Activated T-cell treated with anti-CD3 and anti-CD28 coated beads for 48 hours (primary cell): ENCODE results near the gene TEN1.
A peak's percentile ranks its signal among the peaks of the same experiment; 100 is the strongest.

Experiments used
- DNase-seq: peaks from one replicate; pipeline ENCODE4 v3.0.0-alpha.2; 2020; ENCODE audit warnings: low read depth

The TEN1 gene

DNA sequence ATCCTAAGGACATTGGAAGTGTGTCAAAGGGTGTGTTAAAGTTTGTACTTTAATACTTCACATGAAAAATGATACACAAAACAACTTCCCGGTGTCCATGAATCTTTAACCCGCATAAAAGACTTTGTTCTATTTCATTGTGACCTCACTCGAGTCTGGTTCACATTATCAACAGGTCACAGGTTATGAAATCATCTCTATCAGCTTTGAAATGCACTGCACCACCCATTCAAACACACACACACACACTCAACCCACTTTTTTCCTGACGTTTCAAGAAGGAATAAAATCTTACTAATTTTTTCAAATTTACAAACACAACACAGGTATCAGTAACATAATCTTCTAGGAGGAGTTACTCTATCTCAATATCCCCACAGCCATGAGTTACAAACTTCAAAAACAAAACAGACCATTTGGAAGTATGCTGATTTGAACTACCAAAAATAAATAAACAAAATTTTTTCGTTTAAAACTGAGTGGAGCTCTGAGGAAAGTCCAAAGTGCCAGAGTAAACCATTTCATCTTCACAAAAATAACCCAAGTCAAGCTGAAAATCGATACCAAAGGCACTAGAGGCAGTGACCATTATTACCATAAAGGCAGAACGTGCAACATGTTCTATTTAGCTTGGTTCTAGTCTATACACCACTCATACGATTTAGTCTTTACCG is 2.7 kb upstream of the TEN1 start:
- DNase-seq: no peak

- DNase-seq: no peak
These were observed 706 bp downstream of the TEN1 start for GRCh38 chr17:75979705-75980187.

- DNase-seq: no peak
These were observed 1.4 kb downstream of the TEN1 start for GRCh38 chr17:75980188-75981018.

DNA sequence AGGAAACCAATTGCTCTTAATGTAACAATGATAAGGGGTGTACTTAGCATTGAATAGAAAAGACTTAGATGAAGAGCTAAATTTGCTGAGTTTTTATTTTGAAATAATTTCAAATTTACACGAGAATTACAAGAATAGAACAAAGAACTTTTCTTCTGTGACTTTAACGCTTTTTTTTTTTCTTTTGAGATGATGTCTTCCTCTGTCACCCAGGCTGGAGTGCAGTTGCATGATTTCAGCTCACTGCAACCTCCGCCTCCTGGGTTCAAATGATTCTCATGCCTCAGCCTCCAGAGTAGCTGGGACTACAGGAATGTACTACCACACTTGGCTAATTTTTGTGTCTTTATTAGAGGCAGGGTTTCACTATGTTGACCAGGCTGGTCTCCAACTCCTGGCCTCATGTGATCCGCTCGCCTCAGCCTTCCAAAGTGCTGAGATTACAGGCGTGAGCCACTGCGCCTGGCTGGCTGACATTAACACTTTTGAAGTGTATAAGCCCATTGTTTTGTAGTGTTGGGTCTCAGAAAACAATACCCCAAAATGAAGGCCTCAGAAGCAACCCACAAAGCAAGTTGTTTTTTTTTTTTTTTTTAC is 2.1 kb downstream of the TEN1 start:
- no peak for DNase-seq

DNA sequence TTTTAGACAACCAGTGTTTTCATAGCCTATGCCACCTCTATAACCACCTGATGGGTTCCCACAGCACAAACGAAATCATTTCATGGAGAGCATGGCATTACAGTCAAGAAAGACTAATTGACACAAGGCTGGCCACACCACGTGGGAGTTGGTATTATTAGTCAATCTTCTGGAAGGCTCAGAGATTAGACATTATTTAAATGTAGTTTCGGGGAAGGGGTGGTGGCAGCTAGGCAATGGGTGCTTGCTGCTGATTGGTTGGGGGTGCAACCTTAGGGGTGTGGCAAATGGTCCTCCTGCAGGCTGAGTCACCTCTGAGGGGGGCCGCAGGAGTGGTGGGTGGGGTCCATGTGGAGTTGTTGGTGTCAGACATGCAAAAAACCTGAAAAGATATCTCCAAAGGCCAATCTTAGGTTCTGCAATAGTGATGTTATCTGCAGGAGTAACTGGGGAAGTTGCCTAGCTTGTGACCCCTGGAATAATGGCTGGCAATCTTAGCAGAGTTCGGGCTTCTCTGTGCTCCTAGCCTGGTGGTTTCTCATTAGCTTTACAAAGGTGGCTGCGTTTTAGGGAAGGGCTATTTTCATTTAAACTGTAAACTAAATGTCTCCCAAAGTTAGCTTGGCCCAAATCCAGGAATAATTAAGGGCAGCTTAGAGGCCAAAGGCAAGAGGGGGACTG is 4.6 kb downstream of the TEN1 start:
- no peak for DNase-seq

DNA sequence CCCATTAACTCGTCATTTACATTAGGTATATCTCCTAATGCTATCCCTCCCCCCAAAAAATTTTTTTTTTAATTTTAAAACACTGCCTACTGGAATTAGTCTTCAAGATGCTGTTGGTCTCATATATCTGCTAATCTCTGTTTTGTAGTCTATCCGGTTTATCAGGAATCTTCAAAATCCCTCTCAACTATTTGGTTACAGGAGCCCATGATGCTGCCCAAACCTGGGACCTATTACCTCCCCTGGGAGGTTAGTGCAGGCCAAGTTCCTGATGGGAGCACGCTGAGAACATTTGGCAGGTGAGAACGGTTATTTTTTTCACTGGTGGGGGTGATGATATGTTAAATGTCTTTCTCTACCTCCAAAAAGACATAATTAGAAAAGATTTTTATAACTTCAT is 6.9 kb downstream of the TEN1 start:
- DNase-seq: no peak

GRCh38 chr17:75987041-75987440 is 8.0 kb downstream of the TEN1 start:
- DNase-seq: no peak

DNA sequence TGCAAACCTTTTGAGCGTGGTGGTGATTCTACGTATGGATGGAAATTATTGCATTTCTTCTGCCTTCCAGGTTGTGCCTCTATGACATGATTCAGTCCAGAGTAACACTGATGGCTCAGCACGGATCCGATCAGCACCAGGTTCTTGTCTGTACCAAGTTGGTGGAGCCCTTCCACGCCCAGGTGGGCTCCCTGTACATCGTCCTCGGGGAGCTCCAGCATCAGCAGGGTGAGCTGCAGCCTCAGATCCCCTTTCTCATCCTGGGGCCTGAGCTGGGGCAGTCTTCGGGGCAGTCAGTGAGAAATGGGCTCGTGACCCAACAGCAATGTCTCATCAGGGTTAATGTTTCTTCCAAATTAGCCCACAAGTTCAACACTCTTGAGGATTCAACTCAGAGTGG is 12.4 kb downstream of the TEN1 start:
- no peak for DNase-seq

- DNase-seq: no peak
These were observed 15.8 kb downstream of the TEN1 start for GRCh38 chr17:75994802-75995370.

DNA sequence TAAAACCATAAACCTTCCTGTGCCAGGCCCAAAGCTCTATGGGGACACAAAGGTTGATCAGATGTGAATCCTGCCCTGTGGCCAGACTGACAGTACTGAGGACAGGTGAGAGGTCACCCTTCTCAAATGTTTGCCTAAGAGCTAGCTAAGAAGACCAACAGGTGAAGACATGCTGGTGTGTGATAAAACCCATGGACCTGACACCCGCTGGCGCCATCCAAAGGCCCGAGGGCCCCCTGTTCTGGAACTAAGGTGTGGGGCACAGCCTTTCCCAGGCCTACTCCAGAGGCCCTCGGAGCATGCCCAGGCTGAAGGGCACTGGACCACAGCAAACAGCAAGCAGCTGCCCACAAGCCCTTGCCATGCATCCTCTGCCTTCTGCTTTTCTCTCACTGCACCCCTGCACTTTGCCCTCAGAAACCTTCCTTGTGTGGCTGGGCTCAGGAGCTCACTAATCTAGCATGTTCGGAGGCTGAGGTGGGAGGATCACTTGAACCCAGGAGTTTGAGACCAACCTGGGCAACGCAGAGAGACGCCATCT is 16.4 kb downstream of the TEN1 start:
- DNase-seq: no peak

GRCh38 chr17:75996665-75997590 is 17.9 kb downstream of the TEN1 start:
- no peak for DNase-seq

- DNase-seq: no peak
These were observed 19.3 kb downstream of the TEN1 start for GRCh38 chr17:75998327-75998795.

DNA sequence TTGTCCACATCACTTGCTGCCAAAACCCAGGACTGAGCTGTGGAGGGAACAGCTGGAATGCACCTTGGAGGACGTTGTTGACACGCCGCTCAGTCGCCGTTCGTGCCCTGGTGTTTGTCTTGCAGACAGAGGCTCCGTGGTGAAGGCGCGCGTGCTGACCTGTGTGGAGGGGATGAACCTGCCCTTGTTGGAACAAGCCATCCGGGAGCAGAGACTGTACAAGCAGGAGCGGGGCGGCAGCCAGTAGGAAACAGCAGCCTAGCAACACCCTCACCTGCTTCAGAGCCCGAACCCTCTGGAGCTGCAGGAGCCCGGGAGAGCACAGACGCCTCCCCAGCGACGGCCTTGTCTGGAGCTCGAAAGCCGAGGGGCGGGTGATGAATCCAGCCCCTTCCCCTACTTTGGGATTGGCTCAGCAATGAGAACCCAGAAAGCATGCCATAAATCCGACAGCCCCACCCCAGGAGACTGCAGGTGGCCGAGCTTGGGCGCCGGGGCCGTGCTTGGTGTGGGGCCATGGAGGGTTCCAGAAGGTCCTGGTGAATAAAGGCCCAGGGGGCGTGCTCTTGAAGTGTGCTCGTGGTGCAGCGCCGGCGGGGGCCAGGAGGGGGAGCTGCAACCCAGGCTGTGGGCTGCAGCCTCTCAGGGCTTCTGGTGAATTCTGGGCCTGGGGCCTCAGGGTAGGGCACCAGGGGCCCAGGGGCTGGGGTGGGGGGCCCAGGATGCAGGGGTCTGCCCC is 21.1 kb downstream of the TEN1 start:
- DNase-seq: peak; percentile 67

GRCh38 chr17:76000755-76001521 is 21.9 kb downstream of the TEN1 start, which contains the start of gene CDK3:
CDK3 (plus strand) TSS chr17:76000855; CDS start chr17:76001426, 571 bp downstream.
- no peak for DNase-seq

DNA sequence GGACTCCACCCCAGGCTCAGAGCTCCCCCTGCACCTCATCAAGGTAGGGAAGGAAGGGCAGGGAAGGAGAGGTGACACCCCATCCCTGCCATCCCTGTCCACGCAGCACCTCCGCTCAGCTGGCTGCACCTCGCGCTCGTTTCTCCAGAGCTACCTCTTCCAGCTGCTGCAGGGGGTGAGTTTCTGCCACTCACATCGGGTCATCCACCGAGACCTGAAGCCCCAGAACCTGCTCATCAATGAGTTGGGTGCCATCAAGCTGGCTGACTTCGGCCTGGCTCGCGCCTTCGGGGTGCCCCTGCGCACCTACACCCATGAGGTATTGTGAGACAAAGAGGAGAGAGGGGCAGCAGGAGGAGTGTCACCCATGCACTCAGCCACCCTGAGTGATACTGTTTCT is 23.1 kb downstream of the TEN1 start:
- DNase-seq: no peak

GRCh38 chr17:76003915-76004314 is 24.9 kb downstream of the TEN1 start:
- no peak for DNase-seq

- no peak for DNase-seq
These were observed 25.8 kb downstream of the TEN1 start for GRCh38 chr17:76004750-76005262.

DNA sequence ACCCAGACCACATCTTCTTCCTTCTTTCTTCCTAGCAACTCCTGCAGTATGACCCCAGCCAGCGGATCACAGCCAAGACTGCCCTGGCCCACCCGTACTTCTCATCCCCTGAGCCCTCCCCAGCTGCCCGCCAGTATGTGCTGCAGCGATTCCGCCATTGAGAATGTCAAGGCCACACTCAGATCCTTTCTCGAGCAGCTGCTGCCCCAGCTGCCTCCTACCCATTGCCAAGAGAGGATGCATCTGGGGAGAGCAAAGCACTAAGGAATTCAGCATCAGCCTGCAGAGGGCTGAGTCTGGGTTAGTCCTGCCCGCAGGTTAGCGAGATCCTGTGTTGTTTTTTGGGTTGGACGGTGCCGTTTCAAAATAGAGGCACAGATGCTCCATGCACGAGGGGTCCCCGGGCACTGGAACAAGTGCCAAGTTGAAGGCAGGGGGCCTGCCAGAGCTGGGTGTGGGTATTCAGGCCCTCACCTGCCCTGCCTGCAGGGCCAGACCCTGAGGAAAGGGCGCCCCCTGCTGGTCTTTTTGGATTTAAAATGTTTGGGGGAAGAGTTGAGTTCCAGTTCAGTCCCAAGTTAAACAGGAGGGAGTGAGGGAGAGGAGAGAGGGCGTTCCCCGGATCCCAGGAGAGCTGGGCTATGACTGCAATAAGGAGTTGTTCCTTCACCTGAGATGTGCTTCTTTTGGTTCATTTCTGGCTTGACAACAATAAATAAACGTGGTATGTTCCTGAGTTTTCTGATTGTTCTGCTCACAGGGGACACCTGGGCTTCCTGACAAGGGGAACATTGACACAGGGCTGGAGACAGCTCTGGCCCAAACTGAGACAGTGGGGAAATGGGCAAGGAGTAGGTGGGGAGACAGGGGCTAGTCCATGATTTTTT is 26.5 kb downstream of the TEN1 start:
- DNase-seq: peak; percentile 68
